Vagina (tissue), 2 donors: Measurements from ENCODE around the gene SETX. TPM values are rescaled to one million over a fixed set of nuclear protein-coding genes. Genes with fewer than 3 reads are reported as not detected.

Experiments
- DNase-seq, 2 donors: peaks; one replicate each; pipeline ENCODE4 v3.0.0-alpha.2; 2017; ENCODE audit errors: extremely low spot score in 2 of 2
- H3K27ac ChIP-seq: fragments of 200-600 bp; sonication (generic); one replicate; pipeline ENCODE4 v1.5.1; 2019
- H3K27me3 ChIP-seq: fragments of 200-600 bp; sonication (generic); one replicate; pipeline ENCODE4 v1.5.1; 2019
- H3K36me3 ChIP-seq, 2 donors: fragments of 200-600 bp; sonication (generic); one replicate each; pipeline ENCODE4 v1.5.1; 2017 to 2019
- H3K4me1 ChIP-seq: fragments of 200-600 bp; sonication (generic); one replicate; pipeline ENCODE4 v1.5.1; 2019
- H3K4me3 ChIP-seq, 2 donors: fragments of 200-600 bp; sonication (generic); 1 replicate in 1 of 2; 2 replicates in 1 of 2; pipeline ENCODE4 v1.5.1; 2016 to 2019
- H3K9me3 ChIP-seq: fragments of 200-600 bp; sonication (generic); one replicate; pipeline ENCODE4 v1.5.1; 2019
- CTCF ChIP-seq, 3 experiments: fragments of 450-650 bp in 2 of 3; fragments of 200-600 bp in 1 of 3; sonication (generic) in 1 of 3; IDR thresholded peaks; one replicate each; pipeline ENCODE4 v1.5.1; 2017 to 2019; ENCODE audit warnings: antibody characterized with exemption in 3 of 3, mild to moderate bottlenecking in 2 of 3, moderate library complexity in 2 of 3
- POLR2A ChIP-seq, 2 donors: fragments of 450-650 bp; IDR thresholded peaks; one replicate each; pipeline ENCODE4 v1.6.1; 2017; ENCODE audit warnings: antibody characterized with exemption in 2 of 2, mild to moderate bottlenecking in 2 of 2, moderate library complexity in 2 of 2
- POLR2AphosphoS5 ChIP-seq, 2 donors: sonication (generic); formaldehyde crosslinking; IDR thresholded peaks; one replicate each; pipeline ENCODE4 v1.9.0; 2017; ENCODE audit warnings: antibody characterized with exemption in 2 of 2, mild to moderate bottlenecking in 2 of 2, low read depth in 1 of 2; ENCODE audit not compliant: insufficient read depth in 1 of 2
- intact Hi-C: fragments of 100-400 bp; cut with DNase I; formaldehyde crosslinking; loops from one replicate; pipeline ENCODE4 v1.15.1; 2023
- total RNA-seq: library from RNA; depleted of rRNA; stranded (reverse); fragments of >200 nt; gene quantifications from one replicate; pipeline ENCODE4 v1.2.3, GENCODE V29; 2016

Gene SETX
- total RNA-seq, 1 donor from 2014 or later = 44.2 TPM

GRCh38 chr9:132341177-132341840, 13.5 kb downstream of the SETX start:
- no peaks in the 10 kb centered on the region for H3K4me1 ChIP-seq
- intact Hi-C loops = no loop called here
- no peaks in the 10 kb centered on the region for H3K9me3 ChIP-seq
- no peaks in the 10 kb centered on the region for H3K27me3 ChIP-seq
- peaks cover 0 to 59% of the 10 kb centered on the region in 2 donors for H3K36me3 ChIP-seq
- no peak overlapping the region for H3K27ac ChIP-seq
- TF ChIP-seq CTCF (IDR thresholded peaks at IDR 0.05) = no peak
- TF ChIP-seq POLR2A (IDR thresholded peaks at IDR 0.05) = no peak
- no peak for TF ChIP-seq POLR2AphosphoS5 (IDR thresholded peaks at IDR 0.05; ENCODE audit: insufficient read depth in 1 of 2, low read depth in 1 of 2)
- no peak overlapping the region for H3K4me3 ChIP-seq
- DNase-seq = no peak

- Histone ChIP-seq H3K27ac (no peak overlapping the region), H3K9me3 (no peaks in the 10 kb centered on the region), H3K4me3 (no peak overlapping the region), H3K36me3 (peaks cover 4 to 68% of the 10 kb centered on the region in 2 donors), H3K27me3 (no peaks in the 10 kb centered on the region), H3K4me1 (no peaks in the 10 kb centered on the region)
- intact Hi-C loops = no loop called here
- TF ChIP-seq CTCF (IDR thresholded peaks at IDR 0.05) = no peak
- TF ChIP-seq POLR2AphosphoS5 (IDR thresholded peaks at IDR 0.05; ENCODE audit: insufficient read depth in 1 of 2, low read depth in 1 of 2) = no peak
- TF ChIP-seq POLR2A (IDR thresholded peaks at IDR 0.05) = no peak
- no peak for DNase-seq
These were observed 20.4 kb downstream of the SETX start for GRCh38 chr9:132334364-132334763.

- Histone ChIP-seq H3K4me3 (no peak overlapping the region), H3K36me3 (peaks cover 4 to 76% of the 10 kb centered on the region in 2 donors), H3K27ac (no peak overlapping the region), H3K4me1 (no peaks in the 10 kb centered on the region), H3K27me3 (no peaks in the 10 kb centered on the region), H3K9me3 (no peaks in the 10 kb centered on the region)
- intact Hi-C loops = no loop called here
- no peak for DNase-seq
- TF ChIP-seq CTCF (IDR thresholded peaks at IDR 0.05) (no peak), POLR2A (IDR thresholded peaks at IDR 0.05) (no peak), POLR2AphosphoS5 (IDR thresholded peaks at IDR 0.05; ENCODE audit: insufficient read depth in 1 of 2, low read depth in 1 of 2) (no peak)
These were observed 21.2 kb downstream of the SETX start for GRCh38 chr9:132333556-132333955.

- Histone ChIP-seq H3K27ac (no peak overlapping the region), H3K4me1 (no peaks in the 10 kb centered on the region), H3K27me3 (no peaks in the 10 kb centered on the region), H3K36me3 (peaks cover under 1 to 49% of the 10 kb centered on the region in 2 donors), H3K9me3 (no peaks in the 10 kb centered on the region), H3K4me3 (no peak overlapping the region)
- intact Hi-C loops = no loop called here
- DNase-seq = no peak
- no peak for TF ChIP-seq POLR2A (IDR thresholded peaks at IDR 0.05)
- no peak for TF ChIP-seq POLR2AphosphoS5 (IDR thresholded peaks at IDR 0.05; ENCODE audit: insufficient read depth in 1 of 2, low read depth in 1 of 2)
- no peak for TF ChIP-seq CTCF (IDR thresholded peaks at IDR 0.05)
These were observed 26.2 kb downstream of the SETX start for GRCh38 chr9:132328580-132328979.

- H3K9me3 ChIP-seq = no peaks in the 10 kb centered on the region
- TF ChIP-seq POLR2A (IDR thresholded peaks at IDR 0.05) = no peak
- no peak for TF ChIP-seq POLR2AphosphoS5 (IDR thresholded peaks at IDR 0.05; ENCODE audit: insufficient read depth in 1 of 2, low read depth in 1 of 2)
- no peak for TF ChIP-seq CTCF (IDR thresholded peaks at IDR 0.05)
- no peaks in the 10 kb centered on the region for H3K27me3 ChIP-seq
- H3K4me1 ChIP-seq = no peaks in the 10 kb centered on the region
- peaks cover 0 to 46% of the 10 kb centered on the region in 2 donors for H3K36me3 ChIP-seq
- DNase-seq = no peak
- no peak overlapping the region for H3K27ac ChIP-seq
- intact Hi-C loops = no loop called here
- no peak overlapping the region for H3K4me3 ChIP-seq
These were observed 27.2 kb downstream of the SETX start for GRCh38 chr9:132327537-132327936.
